T-helper 17 cell (primary cell): ENCODE data around the gene SSR1. TPM values are rescaled to one million over a fixed set of nuclear protein-coding genes. Genes with fewer than 3 reads are reported as not detected.
"Not testable (repeated sequence)": the region's sequence is repeated elsewhere in the genome, so short reads cannot be mapped to it uniquely, and the experiment has no call there.

Experiments used
- ATAC-seq: fragments of 150-1000 bp; cut with Tn5 transposase; 2 replicates; pipeline ENCODE4 v1.10.0; 2021; ENCODE audit warnings: mild to moderate bottlenecking, moderate library complexity
- DNase-seq, 3 donors: peaks; one replicate each; pipeline versions ENCODE4 v3.0.0 to v3.0.0-alpha.2; 2020 to 2021
- H3K9me3 ChIP-seq: one replicate; pipeline ENCODE4 v1.7.0; 2013; ENCODE audit warnings: low read length, mild to moderate bottlenecking; ENCODE audit not compliant: control insufficient read depth, poor library complexity, severe bottlenecking
- H3K27ac Mint-ChIP-seq: one replicate; pipeline ENCODE4 v1.8.0; 2022; ENCODE audit warnings: mild to moderate bottlenecking, moderate library complexity, mixed read lengths
- H3K27me3 Mint-ChIP-seq: one replicate; pipeline ENCODE4 v1.8.0; 2022; ENCODE audit warnings: mixed read lengths
- H3K36me3 Mint-ChIP-seq: one replicate; pipeline ENCODE4 v1.8.0; 2022; ENCODE audit warnings: low read depth, mixed read lengths
- H3K4me1 Mint-ChIP-seq: one replicate; pipeline ENCODE4 v1.8.0; 2022; ENCODE audit warnings: mild to moderate bottlenecking, mixed read lengths
- H3K4me3 Mint-ChIP-seq: one replicate; pipeline ENCODE4 v1.8.0; 2022; ENCODE audit warnings: mild to moderate bottlenecking, moderate library complexity, mixed read lengths
- total RNA-seq, 4 donors: library from RNA in 2 of 4; stranded (reverse) in 2 of 4; gene quantifications; one replicate each; pipeline ENCODE4 v1.2.3 and lab custom pipeline; 2022 to 2026

SSR1 gene
- 10 to 100 TPM; 80.4 to 96.1 TPM for total RNA-seq
- 96.2 to 130 reads per million in 2 donors for total RNA-seq (lab: John Stamatoyannopoulos, UW)

- H3K36me3 Mint-ChIP-seq, result peaks cover 4% of the 10 kb centered on the region
- DNase-seq (peak; percentile 79 to 87 (median 86)), ATAC-seq (peak; percentile 97)
- H3K27me3 Mint-ChIP-seq, result no peaks in the 10 kb centered on the region
- H3K4me1 Mint-ChIP-seq, result peaks cover 31% of the 10 kb centered on the region
- H3K9me3 ChIP-seq, result no peaks in the 10 kb centered on the region
- peak within 1 kb of the TSS; percentile 98 for H3K27ac Mint-ChIP-seq
- peak within 1 kb of the TSS; percentile 97 for H3K4me3 Mint-ChIP-seq
Observed at GRCh38 chr6:7312616-7313504, at the start of gene SSR1. SSR1 (minus strand) TSS chr6:7313199; CDS start chr6:7313120, 79 bp downstream.

- DNase-seq, ATAC-seq, H3K4me1 Mint-ChIP-seq, H3K4me3 Mint-ChIP-seq, H3K27ac Mint-ChIP-seq, H3K9me3 ChIP-seq: not testable (repeated sequence)
- peaks cover 34% of the 10 kb centered on the region for H3K27me3 Mint-ChIP-seq
- H3K36me3 Mint-ChIP-seq, result peaks cover 10% of the 10 kb centered on the region
Observed at GRCh38 chr6:7351916-7352315, 38.9 kb upstream of the SSR1 start.

GRCh38 chr6:7350591-7350990 lies 37.6 kb upstream of the SSR1 start:
- H3K27ac Mint-ChIP-seq, DNase-seq, H3K4me3 Mint-ChIP-seq, H3K4me1 Mint-ChIP-seq, H3K9me3 ChIP-seq, ATAC-seq: not testable (repeated sequence)
- Mint-ChIP-seq H3K36me3 (peaks cover 10% of the 10 kb centered on the region), H3K27me3 (peaks cover 34% of the 10 kb centered on the region)

- not testable (repeated sequence) for DNase-seq, H3K27ac Mint-ChIP-seq, H3K9me3 ChIP-seq, H3K4me1 Mint-ChIP-seq, ATAC-seq, H3K4me3 Mint-ChIP-seq
- H3K27me3 Mint-ChIP-seq, result peaks cover 45% of the 10 kb centered on the region
- peaks cover 10% of the 10 kb centered on the region for H3K36me3 Mint-ChIP-seq
Observed at GRCh38 chr6:7347551-7347997, 34.6 kb upstream of the SSR1 start.

- H3K9me3 ChIP-seq, ATAC-seq, H3K4me1 Mint-ChIP-seq, H3K4me3 Mint-ChIP-seq, H3K27ac Mint-ChIP-seq, H3K36me3 Mint-ChIP-seq, DNase-seq: not testable (repeated sequence)
- H3K27me3 Mint-ChIP-seq, result peaks cover 45% of the 10 kb centered on the region
Observed at GRCh38 chr6:7344773-7345450, 31.9 kb upstream of the SSR1 start.

GRCh38 chr6:7343546-7344475 lies 30.8 kb upstream of the SSR1 start:
- peaks cover 36% of the 10 kb centered on the region for H3K27me3 Mint-ChIP-seq
- no peak overlapping the region for H3K27ac Mint-ChIP-seq
- H3K9me3 ChIP-seq, result no peaks in the 10 kb centered on the region
- H3K4me3 Mint-ChIP-seq, result no peak overlapping the region
- ATAC-seq, result no peak
- DNase-seq, result no peak
- H3K36me3 Mint-ChIP-seq, result peaks cover 7% of the 10 kb centered on the region
- H3K4me1 Mint-ChIP-seq, result no peaks in the 10 kb centered on the region

GRCh38 chr6:7341989-7342742 lies 29.2 kb upstream of the SSR1 start:
- no peaks in the 10 kb centered on the region for H3K9me3 ChIP-seq
- ATAC-seq (no peak), DNase-seq (no peak)
- no peaks in the 10 kb centered on the region for H3K4me1 Mint-ChIP-seq
- no peak overlapping the region for H3K27ac Mint-ChIP-seq
- no peak overlapping the region for H3K4me3 Mint-ChIP-seq
- peaks cover 25% of the 10 kb centered on the region for H3K27me3 Mint-ChIP-seq
- no peaks in the 10 kb centered on the region for H3K36me3 Mint-ChIP-seq

GRCh38 chr6:7341271-7341670 lies 28.3 kb upstream of the SSR1 start:
- DNase-seq, result no peak
- no peaks in the 10 kb centered on the region for H3K9me3 ChIP-seq
- no peaks in the 10 kb centered on the region for H3K36me3 Mint-ChIP-seq
- ATAC-seq, result no peak
- no peaks in the 10 kb centered on the region for H3K4me1 Mint-ChIP-seq
- H3K4me3 Mint-ChIP-seq, result no peak overlapping the region
- H3K27me3 Mint-ChIP-seq, result peaks cover 25% of the 10 kb centered on the region
- H3K27ac Mint-ChIP-seq, result no peak overlapping the region

GRCh38 chr6:7339007-7339732 lies 26.2 kb upstream of the SSR1 start:
- not testable (repeated sequence) for DNase-seq, H3K9me3 ChIP-seq, H3K27ac Mint-ChIP-seq, ATAC-seq, H3K4me1 Mint-ChIP-seq, H3K4me3 Mint-ChIP-seq, H3K36me3 Mint-ChIP-seq
- peaks cover 25% of the 10 kb centered on the region for H3K27me3 Mint-ChIP-seq

- Mint-ChIP-seq H3K27me3 (peaks cover 18% of the 10 kb centered on the region), H3K27ac (no peak overlapping the region), H3K4me1 (no peaks in the 10 kb centered on the region), H3K4me3 (no peak overlapping the region), H3K36me3 (no peaks in the 10 kb centered on the region)
- no peak for ATAC-seq
- no peaks in the 10 kb centered on the region for H3K9me3 ChIP-seq
- DNase-seq, result no peak
Observed at GRCh38 chr6:7338031-7338430, 25.0 kb upstream of the SSR1 start.

GRCh38 chr6:7335519-7335918 lies 22.5 kb upstream of the SSR1 start:
- no peak for DNase-seq
- H3K36me3 Mint-ChIP-seq, result no peaks in the 10 kb centered on the region
- H3K27ac Mint-ChIP-seq, result no peak overlapping the region
- no peak overlapping the region for H3K4me3 Mint-ChIP-seq
- no peaks in the 10 kb centered on the region for H3K9me3 ChIP-seq
- no peak for ATAC-seq
- no peaks in the 10 kb centered on the region for H3K27me3 Mint-ChIP-seq
- no peaks in the 10 kb centered on the region for H3K4me1 Mint-ChIP-seq

GRCh38 chr6:7334685-7335084 lies 21.7 kb upstream of the SSR1 start:
- no peak overlapping the region for H3K4me3 Mint-ChIP-seq
- H3K4me1 Mint-ChIP-seq, result no peaks in the 10 kb centered on the region
- H3K36me3 Mint-ChIP-seq, result no peaks in the 10 kb centered on the region
- no peak for ATAC-seq
- H3K27me3 Mint-ChIP-seq, result no peaks in the 10 kb centered on the region
- DNase-seq, result no peak
- no peaks in the 10 kb centered on the region for H3K9me3 ChIP-seq
- H3K27ac Mint-ChIP-seq, result no peak overlapping the region
